Spinal cord (tissue), 10 donors: ENCODE data around the gene TANGO2. TPM values are rescaled to one million over a fixed set of nuclear protein-coding genes. Genes with fewer than 3 reads are reported as not detected.

Source experiments
- DNase-seq, 6 donors: peaks; one replicate each; pipeline versions ENCODE4 v3.0.0 to v3.0.0-alpha.2; 2013 to 2015; ENCODE audit warnings: low spot score in 6 of 6, low read depth in 4 of 6
- H3K27ac ChIP-seq: one replicate; pipeline ENCODE4 v1.5.1; 2013; ENCODE audit warnings: low read depth, low read length, control low read depth
- H3K27me3 ChIP-seq: one replicate; pipeline ENCODE4 v1.6.1; 2013; ENCODE audit warnings: low read length; ENCODE audit not compliant: control insufficient read depth, insufficient read depth
- H3K36me3 ChIP-seq: one replicate; pipeline ENCODE4 v1.6.1; 2013; ENCODE audit warnings: low read length; ENCODE audit not compliant: control insufficient read depth, insufficient read depth
- H3K4me1 ChIP-seq: one replicate; pipeline ENCODE4 v1.6.1; 2013; ENCODE audit warnings: low read length; ENCODE audit not compliant: control insufficient read depth, insufficient read depth
- H3K4me3 ChIP-seq: one replicate; pipeline ENCODE4 v1.5.1; 2013; ENCODE audit warnings: low read depth, low read length, control low read depth
- H3K9me3 ChIP-seq: one replicate; pipeline ENCODE4 v1.6.1; 2013; ENCODE audit warnings: low read length; ENCODE audit not compliant: control insufficient read depth, insufficient read depth
- WGBS: methylation state at CpG from one replicate; pipeline ENCODE4 v1.1.5; 2013; ENCODE audit warnings: missing lambda C conversion rate; ENCODE audit not compliant: insufficient coverage; 5-methylcytosine and 5-hydroxymethylcytosine counted together
- polyA plus RNA-seq, 2 donors: library from polyadenylated mRNA; unstranded; fragments of 120-200 nt; gene quantifications; one replicate each; pipeline ENCODE4 v1.2.1, GENCODE V29; 2013; ENCODE audit not compliant: insufficient read length in 2 of 2
- total RNA-seq, 2 donors: library from RNA; depleted of rRNA in 1 of 2; stranded (reverse); fragments of 120-200 nt in 1 of 2; fragments of >200 nt in 1 of 2; gene quantifications; one replicate each; pipeline versions ENCODE4 v1.2.3 to v1.2.4, GENCODE V29; 2013 to 2014
- donor health status: healthy.

TANGO2 gene
- total and polyA plus RNA-seq, 4 donors, result 17.9 to 32.6 (median 23.3) TPM

GRCh38 chr22:20071524-20071972 lies 50.6 kb downstream of the TANGO2 start:
- WGBS, result 94% methylated on average over 8 of the region's 8 CpGs

DNA sequence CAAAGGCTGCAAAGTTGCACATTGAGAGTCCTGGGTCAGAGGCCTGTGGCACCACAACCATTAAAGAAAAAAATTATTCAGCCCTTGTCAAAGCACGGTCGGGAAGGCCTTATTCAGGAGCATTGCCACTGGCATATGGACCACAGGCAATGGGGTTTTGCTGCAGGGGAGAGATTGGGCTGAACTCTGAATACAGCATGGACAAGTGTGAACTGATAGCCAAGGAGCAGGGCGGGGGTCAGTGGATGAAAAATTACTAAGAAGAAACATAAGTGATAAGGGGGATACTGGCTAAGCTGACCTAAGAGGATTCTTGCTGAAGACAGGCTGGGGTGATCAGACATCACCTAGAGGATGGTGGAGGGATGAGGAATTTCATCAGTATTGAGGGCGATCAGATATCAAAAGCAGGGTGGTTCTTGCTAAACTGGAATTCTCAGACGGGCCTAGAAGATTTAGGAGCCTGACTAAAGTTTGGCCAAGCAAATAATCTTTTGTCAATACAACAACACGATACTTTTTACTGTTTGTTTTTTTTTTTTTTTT lies 55.8 kb downstream of the TANGO2 start:
- no peak for DNase-seq
- Histone ChIP-seq H3K27ac (no peak overlapping the region), H3K9me3 (no peaks in the 10 kb centered on the region), H3K36me3 (no peaks in the 10 kb centered on the region), H3K27me3 (no peaks in the 10 kb centered on the region), H3K4me1 (peaks cover 18% of the 10 kb centered on the region), H3K4me3 (no peak overlapping the region)
- WGBS, result 53% methylated on average over 3 of the region's 6 CpGs

More at GRCh38 chr22:20071524-20071972, 50.6 kb downstream of the TANGO2 start:
- Histone ChIP-seq H3K4me1 (no peaks in the 10 kb centered on the region), H3K36me3 (peaks cover 2% of the 10 kb centered on the region), H3K27me3 (no peaks in the 10 kb centered on the region), H3K4me3 (no peak overlapping the region), H3K9me3 (no peaks in the 10 kb centered on the region), H3K27ac (no peak overlapping the region)
- no peak for DNase-seq

DNA sequence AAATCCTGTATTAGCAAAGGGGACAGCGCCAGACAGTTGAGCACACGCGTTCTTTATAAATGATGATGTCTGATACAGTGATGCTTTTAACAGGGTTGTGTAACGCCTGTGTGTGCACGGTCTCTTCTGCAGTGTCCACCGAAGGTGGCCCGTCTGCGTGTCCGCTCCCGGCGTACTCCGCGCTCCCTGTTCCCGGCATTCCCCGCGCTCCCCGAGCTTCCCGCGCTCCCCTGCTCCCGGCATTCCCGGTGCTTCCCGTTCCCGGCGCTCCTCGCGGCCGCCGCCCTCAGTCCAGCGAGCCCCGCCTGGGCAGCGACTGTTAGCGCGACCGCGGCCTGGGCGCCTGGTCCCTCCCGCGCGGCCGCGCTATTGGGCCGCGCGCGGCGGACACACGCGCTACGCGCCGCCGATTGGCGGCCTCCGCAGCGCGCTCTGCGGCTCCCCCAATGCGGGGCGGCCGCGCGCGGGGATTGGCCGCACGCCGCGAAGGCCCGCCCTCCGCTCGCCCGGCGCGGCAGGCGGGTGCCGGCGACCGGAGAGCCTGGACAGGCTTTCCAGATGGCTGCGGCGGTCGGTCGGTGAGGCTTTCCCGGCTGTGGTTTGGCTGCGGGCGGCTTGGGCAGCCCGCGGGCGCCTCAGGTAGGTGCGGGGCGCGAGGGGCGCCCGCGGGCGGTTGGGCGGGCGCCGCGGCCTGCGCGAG lies 59.0 kb downstream of the TANGO2 start, which contains the start of gene DGCR8:
TSS of gene DGCR8 (plus strand) at position 497 of the 700 bp plus-strand sequence. CDS start 5,723 bp downstream, outside the sequence.
- H3K4me3 ChIP-seq, result peak within 1 kb of the TSS; percentile 76
- H3K36me3 ChIP-seq, result peaks cover 13% of the 10 kb centered on the region
- H3K4me1 ChIP-seq, result peaks cover 45% of the 10 kb centered on the region
- peak within 1 kb of the TSS; percentile 97 for H3K27ac ChIP-seq
- H3K27me3 ChIP-seq, result no peaks in the 10 kb centered on the region
- under 1% methylated on average over 100 of the region's 100 CpGs for WGBS
- no peaks in the 10 kb centered on the region for H3K9me3 ChIP-seq
- DNase-seq, result peak; percentile 91 to 98 (median 94)

- Histone ChIP-seq H3K4me3 (peak overlapping the region; percentile 74), H3K36me3 (peaks cover 16% of the 10 kb centered on the region), H3K4me1 (peaks cover 48% of the 10 kb centered on the region), H3K9me3 (no peaks in the 10 kb centered on the region), H3K27me3 (no peaks in the 10 kb centered on the region), H3K27ac (peak overlapping the region; percentile 94)
- 0% methylated on average over 29 of the region's 34 CpGs for WGBS
- DNase-seq, result peak in 5 of 6 donors; percentile 7 to 80 (median 19)
These were observed 59.5 kb downstream of the TANGO2 start for GRCh38 chr22:20080445-20080775.

DNA sequence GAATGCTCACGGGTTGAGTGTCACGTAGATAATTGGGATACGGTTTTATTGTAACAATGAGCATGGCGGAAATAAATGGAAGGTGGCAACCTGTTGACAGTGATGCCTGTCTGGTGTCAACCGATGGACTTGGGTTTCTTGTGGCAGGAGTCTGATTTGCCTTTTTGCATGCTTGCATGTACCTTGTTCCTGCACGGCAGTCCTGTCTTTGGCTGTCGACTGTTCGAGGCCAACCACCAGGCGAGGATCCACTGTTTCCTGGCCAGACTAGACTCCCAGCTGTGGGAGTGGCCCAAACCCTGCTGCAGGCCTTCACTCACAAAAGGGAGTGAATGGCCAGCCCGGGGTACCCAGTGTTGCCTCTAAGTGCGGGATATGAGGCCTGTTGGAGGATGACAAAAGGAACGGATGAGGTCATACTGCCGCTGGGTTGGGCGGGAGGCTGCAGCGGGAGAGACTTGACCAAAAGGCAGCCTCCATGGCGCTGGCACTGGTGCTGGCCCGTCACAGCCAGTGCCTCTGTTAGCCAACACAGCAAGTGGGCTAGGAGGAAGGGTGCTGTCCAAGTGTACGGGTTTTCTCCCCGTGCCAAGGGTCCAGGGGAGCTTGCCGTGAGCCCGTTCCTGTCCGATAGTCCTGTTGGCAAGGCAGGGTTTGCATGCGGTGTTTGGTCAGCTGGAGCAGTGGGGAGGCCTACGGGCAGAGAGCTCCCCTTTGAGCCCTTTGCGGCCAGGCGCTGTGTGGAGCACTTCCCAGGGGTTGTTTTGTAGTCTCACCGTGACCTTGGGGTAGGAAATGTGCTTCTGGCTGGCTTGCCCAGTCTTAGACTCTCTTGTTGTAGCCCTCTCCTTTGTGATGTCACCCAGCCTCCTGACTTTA lies 60.1 kb downstream of the TANGO2 start:
- Histone ChIP-seq H3K4me1 (peaks cover 48% of the 10 kb centered on the region), H3K9me3 (no peaks in the 10 kb centered on the region), H3K4me3 (peak overlapping the region; percentile 74), H3K36me3 (peaks cover 21% of the 10 kb centered on the region), H3K27me3 (no peaks in the 10 kb centered on the region), H3K27ac (peak overlapping the region; percentile 94)
- DNase-seq, result peak; percentile 9 to 63 (median 18)
- 3% methylated on average over 27 of the region's 27 CpGs for WGBS

- Histone ChIP-seq H3K4me3 (no peak overlapping the region), H3K27me3 (no peaks in the 10 kb centered on the region), H3K27ac (no peak overlapping the region), H3K36me3 (peaks cover 44% of the 10 kb centered on the region), H3K4me1 (peaks cover 48% of the 10 kb centered on the region), H3K9me3 (no peaks in the 10 kb centered on the region)
- DNase-seq, result no peak
- WGBS, result 78% methylated on average over 7 of the region's 10 CpGs
These were observed 62.4 kb downstream of the TANGO2 start for GRCh38 chr22:20083157-20083890.

DNA sequence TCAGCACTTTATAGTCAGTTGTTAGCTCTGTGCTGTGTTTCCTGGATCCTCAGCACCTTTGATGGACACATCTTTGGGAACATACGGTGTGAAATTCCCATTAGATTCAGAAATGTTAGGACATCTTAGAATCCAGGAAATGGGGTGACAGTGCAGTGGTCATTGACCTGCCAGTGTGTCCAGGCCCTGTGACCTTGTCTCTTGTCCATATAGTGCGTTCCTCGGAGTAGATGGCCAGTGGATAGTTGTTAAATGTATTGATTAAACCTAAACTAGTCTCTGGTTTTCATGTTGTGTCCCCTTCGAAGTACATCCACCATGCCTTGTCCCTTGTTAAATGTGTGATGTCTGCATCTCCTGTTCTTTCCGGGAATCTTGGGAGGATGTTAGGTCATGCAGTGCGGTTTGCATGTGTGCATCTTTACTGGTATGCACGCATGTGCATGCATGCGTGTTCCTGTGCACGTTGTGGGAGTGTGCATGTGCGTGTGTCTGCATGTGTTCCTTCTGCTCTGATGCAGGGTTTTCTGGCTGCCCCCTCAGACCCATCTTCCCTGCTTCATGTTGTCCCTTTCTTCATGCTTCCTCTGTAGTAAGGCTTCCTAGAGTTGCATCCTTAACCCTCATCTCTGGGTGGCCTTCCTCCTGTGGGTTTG lies 63.1 kb downstream of the TANGO2 start:
- Histone ChIP-seq H3K27ac (no peak overlapping the region), H3K36me3 (peaks cover 50% of the 10 kb centered on the region), H3K4me1 (peaks cover 46% of the 10 kb centered on the region), H3K27me3 (no peaks in the 10 kb centered on the region), H3K4me3 (no peak overlapping the region), H3K9me3 (no peaks in the 10 kb centered on the region)
- WGBS, result 84% methylated on average over 9 of the region's 10 CpGs
- no peak for DNase-seq

DNA sequence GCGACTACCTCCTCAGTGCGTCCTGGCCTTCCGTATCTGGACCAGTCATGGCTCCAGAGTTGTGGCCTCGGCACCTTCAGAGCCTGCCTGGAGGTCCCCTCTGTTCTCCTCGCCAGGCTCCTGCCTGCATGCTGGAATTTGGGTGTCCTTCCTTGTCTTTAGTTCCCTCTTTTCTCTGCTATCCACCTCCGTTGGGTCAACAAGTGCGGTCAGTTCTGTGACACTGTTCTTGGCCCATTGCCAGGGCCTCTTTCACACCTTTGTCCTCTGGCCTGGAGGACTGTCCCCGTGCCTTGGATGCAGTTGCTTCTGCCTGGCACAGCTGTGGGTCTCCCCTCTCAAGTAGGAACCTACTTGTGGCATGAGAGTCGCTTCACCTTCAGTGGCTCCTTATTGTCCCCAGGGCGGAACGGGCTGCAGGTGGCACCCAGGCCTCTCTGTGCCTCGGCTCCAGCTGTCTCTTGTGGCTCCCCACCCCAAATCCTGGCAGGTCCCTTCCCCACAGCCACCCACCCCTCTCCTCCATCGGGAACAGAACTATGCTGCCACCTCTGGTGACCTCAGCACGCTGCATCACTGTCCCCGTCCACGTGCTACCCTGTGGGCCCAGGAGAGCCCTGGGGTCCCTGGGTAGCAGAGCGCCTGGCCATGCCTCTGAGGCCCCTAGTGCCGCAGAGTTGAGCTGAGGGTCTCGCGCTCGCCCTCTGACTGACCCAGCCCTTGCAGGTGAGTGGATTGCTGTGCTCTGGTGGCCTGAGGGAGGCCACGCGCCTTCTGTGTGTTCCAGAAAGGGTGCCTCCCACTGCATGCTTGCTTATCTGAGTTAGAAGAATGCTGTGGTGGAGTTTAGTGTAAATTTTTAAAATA lies 63.9 kb downstream of the TANGO2 start:
- Histone ChIP-seq H3K27ac (no peak overlapping the region), H3K27me3 (no peaks in the 10 kb centered on the region), H3K4me1 (peaks cover 40% of the 10 kb centered on the region), H3K9me3 (no peaks in the 10 kb centered on the region), H3K36me3 (peaks cover 57% of the 10 kb centered on the region), H3K4me3 (no peak overlapping the region)
- WGBS, result 64% methylated on average over 23 of the region's 23 CpGs
- DNase-seq, result no peak
